ENCODE data around the gene RALGAPB.

RALGAPB gene

GRCh38 chr20:38600057-38600456, 127.4 kb downstream of the RALGAPB start:
- ChIA-PET CTCF (interaction anchor here (0.6 kb wide), 1 partner anchor 183 kb away, joined by 3 read pairs; no protein-coding TSS in a partner anchor), POLR2A (interaction anchor here (1.1 kb wide), 1 partner anchor 154 kb away, joined by 3 read pairs; no protein-coding TSS in a partner anchor)
- peak; percentile 68; the same call in 1 of the 2 replicates for TF ChIP-seq ZNF473 (tag by site-specific recombination; IDR thresholded peaks at IDR 0.05)
- no peak for TF ChIP-seq GLI4 (tag by site-specific recombination; IDR thresholded peaks at IDR 0.05)
- no peak for TF ChIP-seq MYNN (tag by site-specific recombination; IDR thresholded peaks at IDR 0.05; ENCODE audit: borderline replicate concordance)
- peak; percentile 97 for TF ChIP-seq ZNF366 (tag by site-specific recombination; conservative IDR thresholded peaks at IDR 0.05)
- TF ChIP-seq EGR2 (tag by site-specific recombination; IDR thresholded peaks at IDR 0.05; ENCODE audit: low read depth) = 0 out of 2 replicates have a peak, but pooled peaks have one; percentile 20
- no peak for TF ChIP-seq ZNF776 (tag by site-specific recombination; IDR thresholded peaks at IDR 0.05; ENCODE audit: borderline replicate concordance)
- no peaks in the 10 kb centered on the region for H3K36me3 ChIP-seq (ENCODE audit: control insufficient read depth in 2 of 2, insufficient read depth in 1 of 2, low read length in 2 of 2)
- no peak overlapping the region for H3K4me3 ChIP-seq (ENCODE audit: low read depth, low read length)
- H3K27ac ChIP-seq (ENCODE audit: extremely low read depth, low read depth, low read length) = no peak overlapping the region
- no peaks in the 10 kb centered on the region; the same call in 1 of the 2 replicates for H3K4me1 ChIP-seq (ENCODE audit: control insufficient read depth, insufficient read depth, low read length)
- no peaks in the 10 kb centered on the region for H3K9me3 ChIP-seq (ENCODE audit: control insufficient read depth, insufficient read depth, low read depth, low read length)

GRCh38 chr20:38601216-38602184, 128.9 kb downstream of the RALGAPB start, which contains the start of gene ARHGAP40:
Gene ARHGAP40 (plus strand): TSS chr20:38601809.
- CTCF ChIA-PET = no interaction called here
- Histone ChIP-seq H3K4me3 (ENCODE audit: low read depth, low read length) (no peak within 1 kb of the TSS), H3K27ac (ENCODE audit: extremely low read depth, low read depth, low read length) (no peak within 1 kb of the TSS), H3K9me3 (ENCODE audit: control insufficient read depth, insufficient read depth, low read depth, low read length) (no peaks in the 10 kb centered on the region), H3K4me1 (ENCODE audit: control insufficient read depth, insufficient read depth, low read length) (no peaks in the 10 kb centered on the region; the same call in 1 of the 2 replicates), H3K36me3 (ENCODE audit: control insufficient read depth in 2 of 2, insufficient read depth in 1 of 2, low read length in 2 of 2) (no peaks in the 10 kb centered on the region)
- POLR2A ChIA-PET = no interaction called here
- no peak for TF ChIP-seq ZNF202 (tag by site-specific recombination; IDR thresholded peaks at IDR 0.05; ENCODE audit: borderline replicate concordance)
- TF ChIP-seq ATF2 (tag by site-specific recombination; IDR thresholded peaks at IDR 0.05; ENCODE audit: low read depth) = no peak
- TF ChIP-seq ZNF501 (tag by site-specific recombination; IDR thresholded peaks at IDR 0.05) = no peak
- TF ChIP-seq ZNF114 (tag by site-specific recombination; IDR thresholded peaks at IDR 0.05) = no peak
- peak; percentile 13; the same call in 1 of the 2 replicates for TF ChIP-seq GLIS1 (tag by site-specific recombination; IDR thresholded peaks at IDR 0.05)
- TF ChIP-seq ZNF248 (tag by site-specific recombination; IDR thresholded peaks at IDR 0.05) = no peak
- TF ChIP-seq ZFP69B (tag by site-specific recombination; IDR thresholded peaks at IDR 0.05) = no peak
- no peak for TF ChIP-seq SETDB1 (IDR thresholded peaks at IDR 0.05; ENCODE audit: insufficient read length, low read length)
- no peak for TF ChIP-seq ZNF626 (tag by site-specific recombination; IDR thresholded peaks at IDR 0.05)
- peak; percentile 8; the same call in 1 of the 2 replicates for TF ChIP-seq KLF9 (tag by site-specific recombination; IDR thresholded peaks at IDR 0.05; ENCODE audit: low read depth)
- no peak for TF ChIP-seq ZNF214 (tag by site-specific recombination; IDR thresholded peaks at IDR 0.05; ENCODE audit: borderline replicate concordance)
- no peak for TF ChIP-seq ZNF585B (tag by site-specific recombination; IDR thresholded peaks at IDR 0.05)
- no peak for TF ChIP-seq ZNF530 (tag by site-specific recombination; IDR thresholded peaks at IDR 0.05; ENCODE audit: low read depth)
- no peak for TF ChIP-seq ZNF513 (tag by site-specific recombination; IDR thresholded peaks at IDR 0.05)
- no peak for TF ChIP-seq MZF1 (tag by site-specific recombination; IDR thresholded peaks at IDR 0.05; ENCODE audit: borderline replicate concordance)
- TF ChIP-seq ZIC2 (tag by site-specific recombination; IDR thresholded peaks at IDR 0.05) = peak; percentile 78
- no peak for TF ChIP-seq SCRT1 (tag by site-specific recombination; IDR thresholded peaks at IDR 0.05; ENCODE audit: borderline replicate concordance)
- TF ChIP-seq ZNF148 (tag by site-specific recombination; IDR thresholded peaks at IDR 0.05; ENCODE audit: borderline replicate concordance) = no peak
- TF ChIP-seq ZNF26 (tag by site-specific recombination; IDR thresholded peaks at IDR 0.05) = no peak
- TF ChIP-seq GFI1B (tag by site-specific recombination; IDR thresholded peaks at IDR 0.05) = no peak
- TF ChIP-seq ZNF561 (tag by site-specific recombination; IDR thresholded peaks at IDR 0.05; ENCODE audit: borderline replicate concordance) = no peak
- TF ChIP-seq ZNF184 (tag by site-specific recombination; IDR thresholded peaks at IDR 0.05) = no peak

All from HEK293 (cell line).